Measurements from ENCODE around the gene LRRC3. TPM values are rescaled to one million over a fixed set of nuclear protein-coding genes. Genes with fewer than 3 reads are reported as not detected.

The LRRC3 gene
- total and polyA plus RNA-seq, 2 of the 8 experiments (the other 6 are each of a cell fraction or from before 2014, with no cell fraction given), result 3.1 to 5.4 TPM

DNA sequence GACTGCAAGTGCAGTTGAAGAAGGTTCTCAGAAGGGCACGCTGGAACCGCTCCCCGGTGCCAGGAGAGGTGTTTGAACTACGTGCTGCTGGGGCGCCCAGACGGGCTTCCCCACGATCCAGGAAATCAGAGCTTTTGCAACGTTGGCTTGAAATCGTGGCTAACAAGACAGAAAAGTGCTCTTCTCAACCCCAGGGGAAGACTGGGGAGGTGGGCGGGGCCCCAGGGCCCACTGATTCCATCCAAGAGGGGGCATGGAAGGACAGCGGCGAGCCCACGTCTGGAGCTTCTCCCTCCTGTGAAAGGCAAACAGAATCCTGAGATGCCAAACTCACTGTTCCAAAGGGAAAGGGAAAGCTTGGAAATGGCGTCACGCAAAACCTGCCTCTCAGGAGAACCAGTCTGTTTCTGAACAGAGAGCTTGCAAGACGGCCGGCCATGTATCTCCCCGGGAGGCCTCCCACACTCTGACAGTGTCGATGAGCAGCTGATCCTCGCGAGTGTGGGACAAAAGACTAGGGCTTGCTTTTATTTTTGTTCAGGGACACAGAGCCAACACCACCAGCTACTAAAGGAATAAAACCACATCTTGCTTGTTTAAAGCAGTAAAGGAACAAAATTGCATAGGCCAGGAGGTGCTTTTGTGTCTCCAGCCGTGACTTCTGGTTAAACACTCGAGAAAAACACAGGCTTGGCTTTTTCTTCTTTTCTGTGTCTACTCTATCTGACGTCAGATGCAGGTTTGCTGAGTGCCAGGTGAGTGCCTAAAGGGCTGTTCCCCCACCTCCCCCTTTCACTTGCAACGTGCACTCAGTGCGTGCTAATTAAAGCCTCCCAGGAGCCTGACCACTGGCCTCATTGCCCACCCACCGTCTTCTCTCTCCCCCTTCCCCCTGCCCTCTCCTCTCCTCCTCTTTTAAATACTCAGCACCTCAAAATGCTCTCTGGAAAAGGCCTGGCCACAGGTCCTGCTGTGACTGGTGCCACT lies 41.5 kb downstream of the LRRC3 start:
- H4K8ac ChIP-seq (ENCODE audit: extremely low read depth, insufficient read depth, low read length), result no peak overlapping the region
- TF ChIP-seq PHF8 (conservative IDR thresholded peaks at IDR 0.05; ENCODE audit: low read depth, low read length) (no peak), SRF (IDR thresholded peaks at IDR 0.05; ENCODE audit: low read depth, low read length) (no peak), CHD1 (IDR thresholded peaks at IDR 0.05; ENCODE audit: low read depth, low read length) (no peak), KDM4A (IDR thresholded peaks at IDR 0.05; ENCODE audit: low read depth, low read length, severe bottlenecking) (peak; percentile 16), TAF1 (IDR thresholded peaks at IDR 0.05; ENCODE audit: low read depth, low read length) (no peak)
- peaks cover 0 to 21% (median 8%) of the 10 kb centered on the region in 4 experiments; a peak in 5 of 7 replicates for H3K4me1 ChIP-seq (replicated peaks in 1 of 4; ENCODE audit: control insufficient read depth in 3 of 4, insufficient read depth in 4 of 4, low read length in 3 of 4)
- 0 out of 2 replicates have a peak, but pooled peaks cover 2% of the 10 kb centered on the region for H3K23me2 ChIP-seq (ENCODE audit: low read depth, low read length)
- no peak overlapping the region for H4K5ac ChIP-seq (ENCODE audit: insufficient read length, low read depth, low read length)
- H4K91ac ChIP-seq (replicated peaks; ENCODE audit: insufficient read length, low read length), result no peak overlapping the region
- no peak overlapping the region for H2BK12ac ChIP-seq (ENCODE audit: low read depth, low read length)
- no peaks in the 10 kb centered on the region for H4K20me1 ChIP-seq (replicated peaks in 1 of 2; ENCODE audit: control insufficient read depth in 1 of 2, insufficient read depth in 2 of 2, low read length in 2 of 2)
- no peak overlapping the region for H2BK120ac ChIP-seq (replicated peaks; ENCODE audit: low read depth, low read length)
- ChIA-PET POLR2A (ENCODE audit: partially characterized antibody) (interaction anchor here (1.0 to 4.4 kb wide), 3 partner anchors 9 to 61 kb away, joined by 3 to 14 read pairs (median 3); no protein-coding TSS in a partner anchor), CTCF (ENCODE audit: partially characterized antibody) (interaction anchor here (0.6 to 3.0 kb wide), 9 partner anchors 8 to 453 kb away, joined by 3 to 12 read pairs (median 3); no protein-coding TSS in a partner anchor)
- H3K27ac ChIP-seq (ENCODE audit: low read depth, low read length), result no peak overlapping the region
- H3K27me3 ChIP-seq (replicated peaks in 1 of 4; ENCODE audit: control insufficient read depth in 3 of 4, extremely low read depth in 1 of 4, insufficient read depth in 3 of 4, low read length in 3 of 4), result no peaks in the 10 kb centered on the region; a peak in 1 of 7 replicates
- H3K14ac ChIP-seq (ENCODE audit: insufficient read length), result no peak overlapping the region
- H3K36me3 ChIP-seq (ENCODE audit: control insufficient read depth in 2 of 4, insufficient read depth in 4 of 4, low read length in 3 of 4), result peaks cover 0 to 9% (median 5%) of the 10 kb centered on the region in 4 experiments; a peak in 4 of 8 replicates
- no peak overlapping the region for H3K4me3 ChIP-seq (ENCODE audit: extremely low read depth in 1 of 4, insufficient read depth in 2 of 4, low read depth in 3 of 4, low read length in 4 of 4)
- no peak overlapping the region; the same call in 1 of the 2 replicates for H2BK5ac ChIP-seq (ENCODE audit: low read depth, low read length)
- no peak overlapping the region for H3K56ac ChIP-seq (replicated peaks; ENCODE audit: insufficient read length, low read depth, low read length)
- no peak overlapping the region for H2BK20ac ChIP-seq (ENCODE audit: low read length)
- peak overlapping the region; percentile 4 to 15; a peak in 1 of 4 replicates for H3K4me2 ChIP-seq (ENCODE audit: insufficient read depth in 1 of 2, low read depth in 2 of 2, low read length in 2 of 2)
- H3K79me2 ChIP-seq (ENCODE audit: control insufficient read depth in 1 of 2, insufficient read depth in 2 of 2, low read length in 2 of 2), result 0 out of 4 replicates have a peak, but pooled peaks cover 0 to 8% of the 10 kb centered on the region in 2 experiments
- no peak overlapping the region for H2AFZ ChIP-seq (ENCODE audit: low read length)
- H3K9ac ChIP-seq (replicated peaks in 1 of 4; ENCODE audit: extremely low read depth in 1 of 4, low read depth in 3 of 4, low read length in 3 of 4), result no peak overlapping the region
- no peak overlapping the region for H2AK5ac ChIP-seq (ENCODE audit: low read depth, low read length)
- H3K23ac ChIP-seq (ENCODE audit: insufficient read length), result no peak overlapping the region
- no peaks in the 10 kb centered on the region; the same call in 1 of the 2 replicates for H3K79me1 ChIP-seq (ENCODE audit: low read depth, low read length)
- WGBS, 2 experiments (ENCODE audit: extremely low coverage in 1 of 2, insufficient coverage in 1 of 2, insufficient read length in 1 of 2, insufficient replicate concordance in 2 of 2, low coverage in 1 of 2, low lambda C conversion rate in 2 of 2, missing lambda C conversion rate in 1 of 2), result 76% methylated on average over 24 of the region's 27 CpGs; no CpG with 5 or more reads in 1 of the 2 experiments
- no peak overlapping the region for H3K18ac ChIP-seq (ENCODE audit: extremely low read depth, low read length)
- DNase-seq (ENCODE audit: low read depth in 1 of 2, low spot score in 2 of 2) (no peak), FAIRE-seq (no peak)
- H3K4ac ChIP-seq (replicated peaks; ENCODE audit: insufficient read length, low read depth, low read length), result no peak overlapping the region
- peaks cover 6 to 9% of the 10 kb centered on the region in 2 experiments; a peak in 1 of 4 replicates for H3K9me3 ChIP-seq (ENCODE audit: insufficient read depth in 2 of 2, low read depth in 1 of 2, low read length in 1 of 2)
- H2BK15ac ChIP-seq (ENCODE audit: low read length), result no peak overlapping the region

Measured in H1 (cell line).